Suppressor macrophage (primary cell): Measurements from ENCODE around the gene DGKG.

ENCODE experiments used
- DNase-seq, 4 experiments: peaks; one replicate each; pipeline ENCODE4 v3.0.0-alpha.2; 2020 to 2022
- total RNA-seq, 17 experiments: gene quantifications; one replicate each; lab custom pipeline; 2026; ENCODE audit warnings: mixed read lengths in 6 of 17, inconsistent platforms in 3 of 17; lab: John Stamatoyannopoulos, UW

Gene DGKG
- total RNA-seq = 1.5 to 17.2 (median 6.4) reads per million in 17 experiments

- peak; percentile 62 to 81 (median 70) for DNase-seq
These were observed at the start of gene DGKG for GRCh38 chr3:186361762-186362536. DGKG (minus strand) TSS chr3:186362234; CDS start chr3:186320459, 41,775 bp downstream.

GRCh38 chr3:186411089-186411488, 49.1 kb upstream of the DGKG start:
- no peak for DNase-seq

- no peak for DNase-seq
These were observed 44.9 kb upstream of the DGKG start for GRCh38 chr3:186406669-186407635.

- peak; percentile 33 to 67 (median 43) for DNase-seq
These were observed 39.5 kb upstream of the DGKG start for GRCh38 chr3:186401556-186401955.

GRCh38 chr3:186400662-186401061, 38.6 kb upstream of the DGKG start:
- peak; percentile 25 to 64 (median 41) for DNase-seq

GRCh38 chr3:186400026-186400425, 38.0 kb upstream of the DGKG start:
- no peak for DNase-seq

- DNase-seq = no peak
These were observed 32.7 kb upstream of the DGKG start for GRCh38 chr3:186394566-186395217.

GRCh38 chr3:186386883-186387560, 25.0 kb upstream of the DGKG start:
- DNase-seq = no peak

GRCh38 chr3:186385856-186386602, 24.0 kb upstream of the DGKG start:
- no peak for DNase-seq

GRCh38 chr3:186383026-186383993, 21.3 kb upstream of the DGKG start:
- DNase-seq = no peak

- DNase-seq = no peak
These were observed 20.3 kb upstream of the DGKG start for GRCh38 chr3:186382217-186382885.

GRCh38 chr3:186381424-186382216, 19.6 kb upstream of the DGKG start:
- no peak for DNase-seq

- peak in 1 of 4 experiments; percentile 24 for DNase-seq
These were observed 18.8 kb upstream of the DGKG start for GRCh38 chr3:186380622-186381380.

- DNase-seq = peak in 1 of 4 experiments; percentile 47
These were observed 13.4 kb upstream of the DGKG start for GRCh38 chr3:186375443-186375842.

- peak; percentile 54 to 75 (median 70) for DNase-seq
These were observed 12.3 kb upstream of the DGKG start for GRCh38 chr3:186374376-186374775.

- DNase-seq = no peak
These were observed 7.2 kb upstream of the DGKG start for GRCh38 chr3:186369217-186369616.

- no peak for DNase-seq
These were observed 6.7 kb upstream of the DGKG start for GRCh38 chr3:186368717-186369116.

GRCh38 chr3:186368176-186368575, 6.1 kb upstream of the DGKG start:
- peak; percentile 27 to 52 (median 50) for DNase-seq
